K562 (cell line): ENCODE results near the gene RCOR3. TPM values are rescaled to one million over a fixed set of nuclear protein-coding genes. Genes with fewer than 3 reads are reported as not detected.
A peak's percentile ranks its signal among the peaks of the same experiment; 100 is the strongest.

Experiments
- CC2D1A ChIP-seq: fragments of 450-650 bp; IDR thresholded peaks from 2 replicates; pipeline ENCODE4 v1.6.1; 2017; ENCODE audit warnings: mild to moderate bottlenecking
- CEBPZ ChIP-seq: fragments of 150-350 bp; IDR thresholded peaks from 2 replicates; pipeline ENCODE4 v1.6.1; 2014; ENCODE audit warnings: low read depth, mild to moderate bottlenecking, low read length, borderline replicate concordance
- ELF4 ChIP-seq: fragments of 450-650 bp; formaldehyde crosslinking; IDR thresholded peaks from 2 replicates; pipeline ENCODE4 v1.4.0; 2022; ENCODE audit warnings: missing genetic modification characterization
- ESRRB ChIP-seq: fragments of 250-450 bp; sonication (Bioruptor Pico); IDR thresholded peaks from 2 replicates; pipeline ENCODE4 v1.5.0; 2020; ENCODE audit warnings: mild to moderate bottlenecking, moderate library complexity, borderline replicate concordance
- FOXP4 ChIP-seq: sonication (generic); formaldehyde crosslinking; IDR thresholded peaks from 2 replicates; pipeline ENCODE4 v1.8.0; 2022; ENCODE audit warnings: mild to moderate bottlenecking, missing genetic modification reagents, borderline replicate concordance
- HINFP ChIP-seq: fragments of 450-650 bp; conservative IDR thresholded peaks from 2 replicates; pipeline ENCODE4 v1.6.1; 2016; ENCODE audit warnings: missing genetic modification characterization, low read depth, mild to moderate bottlenecking, control low read depth, missing compliant biosample characterization
- HLTF ChIP-seq: fragments of 450-650 bp; IDR thresholded peaks from 2 replicates; pipeline ENCODE4 v1.6.1; 2016
- JUNB ChIP-seq: fragments of 450-650 bp; formaldehyde crosslinking; conservative IDR thresholded peaks from 2 replicates; pipeline ENCODE4 v1.4.0; 2020; ENCODE audit warnings: mild to moderate bottlenecking
- JUND ChIP-seq, 2 experiments: IDR thresholded peaks; 2 replicates in 1 of 2; 3 replicates in 1 of 2; pipeline ENCODE4 v1.6.1; 2011; ENCODE audit warnings: borderline replicate concordance in 2 of 2, low read depth in 2 of 2, low read length in 2 of 2, improper control_type of control experiment in 1 of 2, missing biosample characterization in 1 of 2, missing genetic modification characterization in 1 of 2, missing genetic modification reagents in 1 of 2
- KDM1A ChIP-seq, 2 experiments: fragments of 450-650 bp; IDR thresholded peaks; 2 replicates each; pipeline ENCODE4 v1.6.1; 2016; ENCODE audit warnings: mild to moderate bottlenecking in 2 of 2
- LEF1 ChIP-seq: fragments of 450-650 bp; IDR thresholded peaks from 2 replicates; pipeline ENCODE4 v1.6.1; 2016; ENCODE audit warnings: mild to moderate bottlenecking
- PCBP1 ChIP-seq: fragments of 200-400 bp; formaldehyde crosslinking; IDR thresholded peaks from 2 replicates; pipeline ENCODE4 v1.6.1; 2018; ENCODE audit warnings: mild to moderate bottlenecking, low read depth, low read length; ENCODE audit not compliant: poor library complexity, severe bottlenecking
- RBFOX2 ChIP-seq: fragments of 200-400 bp; formaldehyde crosslinking; IDR thresholded peaks from 2 replicates; pipeline ENCODE4 v1.6.1; 2017; ENCODE audit warnings: low read depth, mild to moderate bottlenecking, low read length, moderate library complexity
- SMARCA4 ChIP-seq: fragments of 450-650 bp; IDR thresholded peaks from 2 replicates; pipeline ENCODE4 v1.6.1; 2016
- U2AF2 ChIP-seq: fragments of 200-400 bp; formaldehyde crosslinking; optimal IDR thresholded peaks from 2 replicates; pipeline ENCODE3; 2017; ENCODE audit warnings: low read depth, mild to moderate bottlenecking, low read length
- WHSC1 ChIP-seq: IDR thresholded peaks from one replicate; pipeline ENCODE4 v1.6.1; 2012; ENCODE audit warnings: low read length, control low read depth, inconsistent platforms
- XRCC3 ChIP-seq: fragments of 450-650 bp; IDR thresholded peaks from 2 replicates; pipeline ENCODE4 v1.6.1; 2017; ENCODE audit warnings: mild to moderate bottlenecking, moderate library complexity
- ZKSCAN1 ChIP-seq: fragments of 150-350 bp; IDR thresholded peaks from 2 replicates; pipeline ENCODE4 v1.6.1; 2016; ENCODE audit warnings: low read depth, low read length
- ZNF121 ChIP-seq: sonication (generic); formaldehyde crosslinking; conservative IDR thresholded peaks from 2 replicates; pipeline ENCODE4 v1.8.0; 2022; ENCODE audit warnings: missing genetic modification reagents
- ZNF280B ChIP-seq: fragments of 250-450 bp; sonication (Bioruptor Pico); IDR thresholded peaks from 2 replicates; pipeline ENCODE4 v1.5.1; 2021; ENCODE audit warnings: mild to moderate bottlenecking
- ZNF695 ChIP-seq: fragments of 450-650 bp; formaldehyde crosslinking; IDR thresholded peaks from 2 replicates; pipeline ENCODE4 v1.4.0; 2020; ENCODE audit warnings: mild to moderate bottlenecking, moderate library complexity
- ZNF780A ChIP-seq: fragments of 250-450 bp; sonication (Bioruptor Pico); IDR thresholded peaks from 2 replicates; pipeline ENCODE4 v1.5.0; 2021; ENCODE audit warnings: mild to moderate bottlenecking
- polyA plus RNA-seq, 8 experiments: library from polyadenylated mRNA; depleted of rRNA in 4 of 8; stranded (reverse) in 5 of 8; unstranded in 3 of 8; fragments of >200 nt; fragmentation: Nextera tagmentation in 2 of 8; fragmentation: Illumina TruSeq in 1 of 8; extraction: Ambion mirVana in 2 of 8; extraction: Trizol in 1 of 8; gene quantifications; 2 replicates each; pipeline versions ENCODE4 v1.2.1 to v1.2.3, GENCODE V29; 2011 to 2014; ENCODE audit warnings: inconsistent platforms in 1 of 8, missing spikeins in 1 of 8
- total RNA-seq, 7 experiments: library from RNA; depleted of rRNA in 6 of 7; stranded (reverse); fragments of >200 nt in 6 of 7; fragmentation: Illumina TruSeq in 2 of 7; extraction: Trizol in 2 of 7; gene quantifications; 2 replicates each; pipeline versions ENCODE4 v1.2.1 to v1.2.3, GENCODE V29; 2011 to 2021; ENCODE audit warnings: low replicate concordance in 1 of 7

RCOR3 gene
- total and polyA plus RNA-seq, 9 of the 15 experiments (the other 6 are each of a cell fraction or from before 2014, with no cell fraction given) = 9.7 to 42.7 (median 29.5) TPM

- TF ChIP-seq HINFP (no peak), PCBP1 (no peak), JUND (IDR thresholded peaks at IDR 0.05; ENCODE audit: borderline replicate concordance, low read depth, low read length) (peak; percentile 47; the same call in 1 of the 2 replicates), JUND (tag; IDR thresholded peaks at IDR 0.05; ENCODE audit: borderline replicate concordance, low read depth, low read length) (peak; percentile 61; the same call in 2 of the 3 replicates), FOXP4 (CRISPR knock-in tag) (no peak), ZNF780A (CRISPR knock-in tag) (no peak), ZNF280B (no peak), LEF1 (no peak), KDM1A (IDR thresholded peaks at IDR 0.05) (peak; percentile 35 to 42; a peak in 1 of 4 replicates), ZKSCAN1 (peak; percentile 73; the same call in 1 of the 2 replicates), ZNF695 (CRISPR knock-in tag) (no peak), JUNB (CRISPR knock-in tag) (no peak), WHSC1 (no peak), ELF4 (no peak), ESRRB (CRISPR knock-in tag) (no peak), SMARCA4 (no peak), CEBPZ (no peak), U2AF2 (no peak), RBFOX2 (no peak), XRCC3 (no peak), ZNF121 (CRISPR knock-in tag) (peak; percentile 74), HLTF (no peak), CC2D1A (no peak)
These were observed 41.8 kb upstream of the RCOR3 start (continued) for GRCh38 chr1:211217392-211217791.
